GM12878 (cell line): ENCODE measurements around the gene MYG1. TPM values are rescaled to one million over a fixed set of nuclear protein-coding genes. Genes with fewer than 3 reads are reported as not detected.
A peak's percentile ranks its signal among the peaks of the same experiment; 100 is the strongest.

Experiments used
- ATAC-seq: fragments of 200-7000 bp; cut with Tn5 transposase; 3 replicates; pipeline ENCODE4 v1.9.1; 2020; ENCODE audit warnings: mild to moderate bottlenecking, moderate library complexity
- BruUV-seq: library from RNA; stranded (reverse); fragments of 400-500 nt; replicated peaks from 2 replicates; lab custom pipeline; 2021; lab: Mats Ljungman, UMichigan
- CTCF ChIA-PET: fragments of 300-600 bp; sonication (Branson Sonifier 250); formaldehyde crosslinking; extraction: SDS; loops from one replicate; lab custom pipeline; 2021; ENCODE audit warnings: inconsistent platforms; lab: Yijun Ruan, JAX
- POLR2A ChIA-PET: fragments of 350-600 bp; formaldehyde crosslinking; extraction: SDS; loops from one replicate; lab custom pipeline; 2021; ENCODE audit warnings: inconsistent platforms; lab: Charles Lee
- RAD21 ChIA-PET: fragments of 300-600 bp; sonication (Branson Sonifier 250); formaldehyde crosslinking; loops from one replicate; lab custom pipeline; 2023; ENCODE audit warnings: antibody characterized with exemption; ENCODE audit not compliant: unreplicated experiment; lab: Charles Lee
- SMC1A ChIA-PET: fragments of 300-600 bp; sonication (Branson Sonifier 250); formaldehyde crosslinking; loops from one replicate; lab custom pipeline; 2023; ENCODE audit not compliant: unreplicated experiment, uncharacterized antibody; lab: Charles Lee
- DNase-seq: peaks from one replicate; pipeline ENCODE4 v3.0.0-alpha.2; 2011; ENCODE audit warnings: low read depth, low spot score
- FAIRE-seq: peaks from 3 replicates; lab custom pipeline; 2011; peaks lifted over from hg19 to GRCh38; lab: Jason Lieb, UNC
- H2AFZ ChIP-seq: 2 replicates; pipeline ENCODE4 v1.6.0; 2011; ENCODE audit warnings: low read depth, low read length, control low read depth; ENCODE audit not compliant: control insufficient read depth
- H3K27ac ChIP-seq: 2 replicates; pipeline ENCODE4 v1.5.1; 2011; ENCODE audit warnings: control low read depth; ENCODE audit not compliant: control insufficient read depth, insufficient read depth
- H3K27me3 ChIP-seq, 2 experiments: replicated peaks in 1 of 2; 2 replicates each; pipeline versions ENCODE4 v1.6.0 to v1.6.1; 2011; ENCODE audit warnings: low read length in 1 of 2; ENCODE audit not compliant: control insufficient read depth in 2 of 2, insufficient read depth in 2 of 2
- H3K36me3 ChIP-seq, 2 experiments: 2 replicates each; pipeline ENCODE4 v1.5.1; 2011; ENCODE audit warnings: low read length in 1 of 2; ENCODE audit not compliant: control insufficient read depth in 2 of 2, insufficient read depth in 2 of 2
- H3K4me1 ChIP-seq: 2 replicates; pipeline ENCODE4 v1.6.1; 2011; ENCODE audit warnings: mild to moderate bottlenecking, low read length, moderate library complexity, mixed read lengths; ENCODE audit not compliant: control insufficient read depth, insufficient read depth
- H3K4me2 ChIP-seq: 2 replicates; pipeline ENCODE4 v1.6.0; 2011; ENCODE audit warnings: control low read depth; ENCODE audit not compliant: control insufficient read depth, insufficient read depth
- H3K4me3 ChIP-seq: fragments of 200-600 bp; sonication (generic); 2 replicates; pipeline ENCODE4 v1.5.1; 2016
- H3K79me2 ChIP-seq: 2 replicates; pipeline ENCODE4 v1.6.0; 2011; ENCODE audit warnings: low read length; ENCODE audit not compliant: control insufficient read depth, insufficient read depth
- H3K9ac ChIP-seq: 2 replicates; pipeline ENCODE4 v1.8.0; 2011; ENCODE audit warnings: low read length, control low read depth, mixed read lengths; ENCODE audit not compliant: control insufficient read depth, insufficient read depth
- H3K9me3 ChIP-seq: replicated peaks from 3 replicates; pipeline ENCODE4 v1.5.1; 2011; ENCODE audit warnings: mild to moderate bottlenecking, low read length; ENCODE audit not compliant: control insufficient read depth, insufficient read depth
- H4K20me1 ChIP-seq: 2 replicates; pipeline ENCODE4 v1.6.0; 2011; ENCODE audit not compliant: control insufficient read depth, insufficient read depth
- ESRRA ChIP-seq: IDR thresholded peaks from 2 replicates; pipeline ENCODE4 v1.6.1; 2012; ENCODE audit warnings: mild to moderate bottlenecking, low read length, improper control_type of control experiment
- JUNB ChIP-seq: IDR thresholded peaks from 2 replicates; pipeline ENCODE4 v1.6.1; 2016; ENCODE audit warnings: antibody characterized with exemption, mild to moderate bottlenecking
- KAT2A ChIP-seq: conservative IDR thresholded peaks from 2 replicates; pipeline ENCODE4 v1.6.1; 2011; ENCODE audit warnings: low read depth, low read length; ENCODE audit not compliant: control insufficient read depth
- MXI1 ChIP-seq: fragments of 150-350 bp; IDR thresholded peaks from 2 replicates; pipeline ENCODE4 v1.6.1; 2011; ENCODE audit warnings: low read depth, mild to moderate bottlenecking, inconsistent platforms, low read length, improper control_type of control experiment
- POU2F2 ChIP-seq: IDR thresholded peaks from 3 replicates; pipeline ENCODE4 v1.6.1; 2011; ENCODE audit warnings: low read depth, mild to moderate bottlenecking, low read length, borderline replicate concordance
- RAD21 ChIP-seq: IDR thresholded peaks from 2 replicates; pipeline ENCODE4 v1.6.1; 2011; ENCODE audit warnings: mild to moderate bottlenecking, low read depth, low read length, moderate library complexity; ENCODE audit not compliant: insufficient read depth
- SMAD1 ChIP-seq: fragments of 450-650 bp; IDR thresholded peaks from 2 replicates; pipeline ENCODE4 v1.6.1; 2018; ENCODE audit warnings: mild to moderate bottlenecking, low read depth; ENCODE audit not compliant: partially characterized antibody
- SRF ChIP-seq, 2 experiments: IDR thresholded peaks; 2 replicates each; pipeline ENCODE4 v1.6.1; 2011; ENCODE audit warnings: low read depth in 2 of 2, low read length in 2 of 2, mild to moderate bottlenecking in 1 of 2, moderate library complexity in 1 of 2
- TARDBP ChIP-seq: IDR thresholded peaks from 2 replicates; pipeline ENCODE4 v1.6.1; 2016; ENCODE audit warnings: borderline replicate concordance
- USF2 ChIP-seq: IDR thresholded peaks from 2 replicates; pipeline ENCODE4 v1.6.1; 2011; ENCODE audit warnings: low read depth, low read length, improper control_type of control experiment, borderline replicate concordance
- WGBS: methylation state at CpG from one replicate; pipeline ENCODE4 v1.1.6; 2016; ENCODE audit warnings: low lambda C conversion rate; ENCODE audit not compliant: insufficient replicate concordance, insufficient coverage; ENCODE audit errors: missing lambda C conversion rate; 5-methylcytosine and 5-hydroxymethylcytosine counted together
- in situ Hi-C: fragments of 300-500 bp; cut with MboI; formaldehyde crosslinking; loops from 9 replicates; pipeline ENCODE4 v1.14.3; 2018; ENCODE audit warnings: mixed read lengths
- intact Hi-C: fragments of 100-400 bp; cut with micrococcal nuclease; formaldehyde crosslinking; loops from one replicate; pipeline ENCODE4 v1.14.2; 2022; ENCODE audit not compliant: unreplicated experiment
- polyA plus RNA-seq, 11 experiments: library from polyadenylated mRNA; depleted of rRNA in 4 of 11; unstranded in 6 of 11; stranded (reverse) in 5 of 11; fragments of >200 nt; fragmentation: Nextera tagmentation in 4 of 11; fragmentation: Illumina TruSeq in 1 of 11; extraction: Ambion mirVana in 4 of 11; extraction: Trizol in 1 of 11; gene quantifications; 1 replicate in 1 of 11; 2 replicates in 10 of 11; pipeline versions ENCODE4 v1.2.1 to v1.2.3, GENCODE V29; 2011 to 2016; ENCODE audit warnings: inconsistent platforms in 2 of 11, missing spikeins in 2 of 11, low read depth in 1 of 11
- total RNA-seq, 4 experiments: library from RNA; depleted of rRNA in 3 of 4; stranded (reverse); fragments of >200 nt in 3 of 4; fragmentation: Illumina TruSeq in 1 of 4; extraction: Trizol in 1 of 4; gene quantifications; 2 replicates each; pipeline versions ENCODE4 v1.2.1 to v1.2.3, GENCODE V29; 2013 to 2021

The MYG1 gene
- total and polyA plus RNA-seq, 10 of the 15 experiments (the other 5 are each of a cell fraction or from before 2014, with no cell fraction given): 20.7 to 81.0 (median 49.4) TPM

GRCh38 chr12:53288322-53288721 is 11.2 kb upstream of the MYG1 start:
- intact Hi-C loops (no loop called here), in situ Hi-C loops (loop anchor here (5.0 kb wide), 2 partner anchors 76 to 126 kb away; no protein-coding TSS in a partner anchor)
- Histone ChIP-seq H2AFZ (no peak overlapping the region), H3K79me2 (no peaks in the 10 kb centered on the region), H4K20me1 (no peaks in the 10 kb centered on the region), H3K9ac (no peak overlapping the region), H3K4me1 (no peaks in the 10 kb centered on the region), H3K27me3 (no peaks in the 10 kb centered on the region), H3K36me3 (peaks cover 25% of the 10 kb centered on the region in 2 experiments), H3K4me3 (no peak overlapping the region), H3K9me3 (no peaks in the 10 kb centered on the region), H3K27ac (no peak overlapping the region), H3K4me2 (no peak overlapping the region)
- TF ChIP-seq SMAD1 (no peak), MXI1 (no peak), TARDBP (no peak), SRF (IDR thresholded peaks at IDR 0.05; ENCODE audit: low read depth in 2 of 2, low read length in 2 of 2) (no peak), RAD21 (no peak), USF2 (no peak), KAT2A (no peak), POU2F2 (no peak), JUNB (no peak), ESRRA (no peak)
- ChIA-PET POLR2A (no interaction called here), RAD21 (interaction anchor here (0.6 to 8.2 kb wide), 9 partner anchors 18 to 128 kb away, joined by 3 to 102 read pairs (median 4); no protein-coding TSS in a partner anchor), CTCF (interaction anchor here (0.5 to 12.9 kb wide), 19 partner anchors 9 to 222 kb away, joined by 3 to 315 read pairs (median 5); partner anchors contain the start of genes AAAS, ESPL1 and ITGB7), SMC1A (interaction anchor here (0.8 to 10.8 kb wide), 8 partner anchors 10 to 222 kb away, joined by 3 to 96 read pairs (median 4); partner anchors contain the start of gene ESPL1)
- FAIRE-seq (no peak), DNase-seq (no peak), ATAC-seq (no peak)
- WGBS: 79% methylated on average over 6 of the region's 6 CpGs
- BruUV-seq: TSS peak; percentile 22
